Gastroesophageal sphincter (tissue), 4 donors: ENCODE data around the gene LRP1B. TPM values are rescaled to one million over a fixed set of nuclear protein-coding genes. Genes with fewer than 3 reads are reported as not detected.
"Not testable (repeated sequence)": the region's sequence is repeated elsewhere in the genome, so short reads cannot be mapped to it uniquely, and the experiment has no call there.

Experiments used
- ATAC-seq: fragments of 150-250 bp; one replicate; pipeline ENCODE4 v1.9.1; 2016; ENCODE audit warnings: mild to moderate bottlenecking, moderate library complexity
- H3K27ac ChIP-seq, 4 donors: fragments of 200-600 bp; sonication (generic) in 3 of 4; 1 replicate in 3 of 4; 2 replicates in 1 of 4; pipeline ENCODE4 v1.5.1; 2016 to 2019
- H3K27me3 ChIP-seq: fragments of 200-600 bp; sonication (generic); one replicate; pipeline ENCODE4 v1.5.1; 2019
- H3K36me3 ChIP-seq, 2 donors: fragments of 200-600 bp; sonication (generic); one replicate each; pipeline ENCODE4 v1.5.1; 2019; ENCODE audit warnings: control low read depth in 1 of 2
- H3K4me1 ChIP-seq, 3 donors: fragments of 200-600 bp; sonication (generic); 1 replicate in 2 of 3; 2 replicates in 1 of 3; pipeline ENCODE4 v1.5.1; 2016 to 2019; ENCODE audit warnings: control low read depth in 2 of 3
- H3K4me3 ChIP-seq, 2 donors: fragments of 200-600 bp; sonication (generic); one replicate each; pipeline ENCODE4 v1.5.1; 2019; ENCODE audit warnings: mild to moderate bottlenecking in 1 of 2, moderate library complexity in 1 of 2
- H3K9me3 ChIP-seq, 3 donors: fragments of 200-600 bp; sonication (generic); one replicate each; pipeline ENCODE4 v1.5.1; 2017 to 2019; ENCODE audit warnings: control low read depth in 2 of 3
- EP300 ChIP-seq: sonication (generic); formaldehyde crosslinking; IDR thresholded peaks from one replicate; pipeline ENCODE4 v1.6.1; 2017; ENCODE audit warnings: antibody characterized with exemption, mild to moderate bottlenecking
- POLR2A ChIP-seq, 2 donors: fragments of 450-650 bp; IDR thresholded peaks; one replicate each; pipeline ENCODE4 v1.6.1; 2017; ENCODE audit warnings: antibody characterized with exemption in 2 of 2, mild to moderate bottlenecking in 2 of 2, moderate library complexity in 1 of 2
- POLR2AphosphoS5 ChIP-seq: sonication (generic); formaldehyde crosslinking; IDR thresholded peaks from one replicate; pipeline ENCODE4 v1.6.1; 2017; ENCODE audit warnings: antibody characterized with exemption
- WGBS, 2 donors: methylation state at CpG; one replicate each; pipeline ENCODE4 v1.1.5; 2018; ENCODE audit warnings: low coverage in 1 of 2; 5-methylcytosine and 5-hydroxymethylcytosine counted together
- total RNA-seq, 4 donors: library from RNA; depleted of rRNA; stranded (reverse); fragments of >200 nt; gene quantifications; one replicate each; pipeline ENCODE4 v1.1.0, GENCODE V29; 2016
- TF ChIP-seq, protein P1 (sequence below), 4 experiments: fragments of 200-600 bp in 2 of 4; fragments of 450-650 bp in 2 of 4; sonication (generic) in 1 of 4; IDR thresholded peaks; one replicate each; pipeline ENCODE4 v1.5.1; 2017 to 2019; ENCODE audit warnings: antibody characterized with exemption in 4 of 4, mild to moderate bottlenecking in 2 of 4, moderate library complexity in 2 of 4

LRP1B gene
- total RNA-seq, 4 donors from 2014 or later: 0.27 to 20.7 (median 3.2) TPM

DNA sequence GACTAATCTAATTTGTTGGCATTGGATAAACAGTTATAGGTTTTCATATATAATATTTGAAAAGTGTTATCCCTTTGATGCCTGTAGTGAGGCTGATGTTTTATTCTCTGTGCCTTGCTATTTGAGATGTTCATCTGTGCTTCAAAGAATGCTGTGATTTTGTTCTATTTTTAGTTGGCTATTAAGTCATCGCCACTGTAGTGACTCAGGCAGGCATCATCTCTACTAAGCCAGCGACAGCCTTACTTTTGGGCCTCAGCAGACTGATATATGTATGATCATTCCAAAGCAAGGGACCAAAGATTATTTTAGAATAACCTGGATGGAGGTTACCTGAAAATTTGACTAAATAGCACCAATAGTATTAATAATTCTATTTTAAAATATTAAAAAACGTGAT, 1676.1 kb downstream of the LRP1B start:
- H3K36me3 ChIP-seq: no peaks in the 10 kb centered on the region
- no peak for TF ChIP-seq EP300
- TF ChIP-seq, protein P1, sequence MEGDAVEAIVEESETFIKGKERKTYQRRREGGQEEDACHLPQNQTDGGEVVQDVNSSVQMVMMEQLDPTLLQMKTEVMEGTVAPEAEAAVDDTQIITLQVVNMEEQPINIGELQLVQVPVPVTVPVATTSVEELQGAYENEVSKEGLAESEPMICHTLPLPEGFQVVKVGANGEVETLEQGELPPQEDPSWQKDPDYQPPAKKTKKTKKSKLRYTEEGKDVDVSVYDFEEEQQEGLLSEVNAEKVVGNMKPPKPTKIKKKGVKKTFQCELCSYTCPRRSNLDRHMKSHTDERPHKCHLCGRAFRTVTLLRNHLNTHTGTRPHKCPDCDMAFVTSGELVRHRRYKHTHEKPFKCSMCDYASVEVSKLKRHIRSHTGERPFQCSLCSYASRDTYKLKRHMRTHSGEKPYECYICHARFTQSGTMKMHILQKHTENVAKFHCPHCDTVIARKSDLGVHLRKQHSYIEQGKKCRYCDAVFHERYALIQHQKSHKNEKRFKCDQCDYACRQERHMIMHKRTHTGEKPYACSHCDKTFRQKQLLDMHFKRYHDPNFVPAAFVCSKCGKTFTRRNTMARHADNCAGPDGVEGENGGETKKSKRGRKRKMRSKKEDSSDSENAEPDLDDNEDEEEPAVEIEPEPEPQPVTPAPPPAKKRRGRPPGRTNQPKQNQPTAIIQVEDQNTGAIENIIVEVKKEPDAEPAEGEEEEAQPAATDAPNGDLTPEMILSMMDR (IDR thresholded peaks at IDR 0.05): no peak
- no peak for TF ChIP-seq POLR2A (IDR thresholded peaks at IDR 0.05)
- no peak for TF ChIP-seq POLR2AphosphoS5
- no peaks in the 10 kb centered on the region for H3K4me1 ChIP-seq
- H3K9me3 ChIP-seq: no peaks in the 10 kb centered on the region
- ATAC-seq: no peak
- WGBS, 2 donors: 41 to 67% methylated on average over 3 of the region's 3 CpGs
- H3K27me3 ChIP-seq: no peaks in the 10 kb centered on the region
- H3K27ac ChIP-seq: no peak overlapping the region
- no peak overlapping the region for H3K4me3 ChIP-seq

- ATAC-seq: no peak
- no peaks in the 10 kb centered on the region for H3K36me3 ChIP-seq
Observed at GRCh38 chr2:140451324-140451723, 1679.5 kb downstream of the LRP1B start.

DNA sequence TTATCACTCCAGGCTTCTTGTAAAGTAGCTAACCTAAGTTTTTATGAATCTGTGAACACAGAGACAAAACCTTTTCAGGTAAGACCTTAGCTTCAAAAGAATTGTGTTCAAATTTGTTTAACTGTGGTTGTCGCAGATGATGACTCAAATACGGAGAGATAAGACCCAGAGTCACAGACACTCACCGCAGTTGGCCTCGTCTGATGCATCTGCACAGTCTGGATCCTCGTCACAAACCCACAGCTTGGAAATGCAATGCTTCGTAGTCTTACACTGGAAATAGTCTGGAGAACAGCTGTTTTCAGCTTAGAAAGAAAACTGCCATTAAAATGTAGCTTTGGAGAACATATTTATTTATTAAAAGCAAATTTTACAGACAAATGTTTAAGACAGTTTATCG, 1688.5 kb downstream of the LRP1B start:
- H3K4me1 ChIP-seq: no peaks in the 10 kb centered on the region
- H3K27me3 ChIP-seq: no peaks in the 10 kb centered on the region
- no peak overlapping the region for H3K4me3 ChIP-seq
- 53 to 64% methylated on average over 3 to 6 of the region's 7 CpGs for WGBS, 2 donors
- H3K27ac ChIP-seq: no peak overlapping the region
- ATAC-seq: no peak
- H3K9me3 ChIP-seq: no peaks in the 10 kb centered on the region
- no peak for TF ChIP-seq POLR2A (IDR thresholded peaks at IDR 0.05)
- TF ChIP-seq EP300: no peak
- no peak for TF ChIP-seq POLR2AphosphoS5
- TF ChIP-seq, protein P1 (IDR thresholded peaks at IDR 0.05): no peak
- H3K36me3 ChIP-seq: no peaks in the 10 kb centered on the region

More at GRCh38 chr2:140451324-140451723, 1679.5 kb downstream of the LRP1B start:
- Histone ChIP-seq H3K4me3 (no peak overlapping the region), H3K4me1 (no peaks in the 10 kb centered on the region), H3K9me3 (no peaks in the 10 kb centered on the region), H3K27me3 (no peaks in the 10 kb centered on the region), H3K27ac (no peak overlapping the region)
- no peak for TF ChIP-seq EP300
- TF ChIP-seq POLR2A (IDR thresholded peaks at IDR 0.05): no peak
- TF ChIP-seq, protein P1 (IDR thresholded peaks at IDR 0.05): no peak
- TF ChIP-seq POLR2AphosphoS5: no peak

DNA sequence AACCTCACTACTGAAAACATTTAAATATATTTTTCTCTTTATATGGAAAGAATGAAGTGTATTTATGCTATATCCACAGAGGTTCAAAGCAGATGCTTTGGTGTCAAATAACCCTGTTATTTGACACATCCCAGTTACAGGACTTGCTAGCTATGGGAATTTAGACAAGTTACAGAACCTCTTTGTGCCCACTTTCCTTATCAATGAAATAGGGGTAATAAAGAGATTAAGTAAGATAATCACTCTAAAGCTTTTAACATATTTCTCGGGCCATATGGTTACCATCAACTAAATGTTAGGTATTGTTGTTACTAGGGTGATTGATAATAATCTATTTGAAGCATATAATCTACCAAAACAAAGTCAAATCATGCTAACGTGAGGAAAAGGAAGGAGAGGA, 1690.0 kb downstream of the LRP1B start:
- TF ChIP-seq POLR2AphosphoS5 (no peak), EP300 (no peak), POLR2A (IDR thresholded peaks at IDR 0.05) (no peak)
- TF ChIP-seq, protein P1 (IDR thresholded peaks at IDR 0.05): no peak
- Histone ChIP-seq H3K27ac (no peak overlapping the region), H3K27me3 (no peaks in the 10 kb centered on the region), H3K36me3 (no peaks in the 10 kb centered on the region), H3K4me3 (no peak overlapping the region), H3K9me3 (no peaks in the 10 kb centered on the region), H3K4me1 (no peaks in the 10 kb centered on the region)
- no peak for ATAC-seq
- WGBS, 2 donors: 20 to 22% methylated on average over 2 of the region's 2 CpGs

DNA sequence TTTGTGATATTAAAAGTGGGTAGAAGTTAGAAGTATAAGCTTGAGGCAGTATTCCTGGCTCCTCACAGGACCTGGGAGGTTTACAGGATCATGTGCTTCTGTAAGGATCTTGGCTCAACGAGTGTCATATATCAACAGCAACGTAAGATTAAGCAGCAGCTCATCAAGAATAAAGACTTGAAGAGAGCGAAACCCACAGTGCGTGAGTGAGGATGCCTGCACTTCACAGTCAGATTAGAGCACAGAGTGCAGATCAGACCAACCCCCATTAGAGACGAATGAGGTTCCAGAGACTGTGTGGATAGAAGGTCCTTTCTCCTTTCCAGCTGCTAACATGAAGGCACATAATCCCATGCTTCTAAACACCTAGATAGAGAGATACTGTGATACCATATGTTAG, 1693.9 kb downstream of the LRP1B start:
- H3K36me3 ChIP-seq: no peaks in the 10 kb centered on the region
- 37 to 52% methylated on average over 5 of the region's 5 CpGs for WGBS, 2 donors
- H3K9me3 ChIP-seq: no peaks in the 10 kb centered on the region
- no peaks in the 10 kb centered on the region for H3K27me3 ChIP-seq
- TF ChIP-seq POLR2A (IDR thresholded peaks at IDR 0.05) (no peak), EP300 (no peak), POLR2AphosphoS5 (no peak)
- TF ChIP-seq, protein P1 (IDR thresholded peaks at IDR 0.05): no peak
- no peak overlapping the region for H3K4me3 ChIP-seq
- no peak for ATAC-seq
- no peak overlapping the region for H3K27ac ChIP-seq
- H3K4me1 ChIP-seq: no peaks in the 10 kb centered on the region

GRCh38 chr2:140427033-140427432, 1703.8 kb downstream of the LRP1B start:
- 93% methylated on average over 6 to 18 of the region's 18 CpGs for WGBS, 2 donors
- not testable (repeated sequence) for H3K27ac ChIP-seq, H3K36me3 ChIP-seq, ATAC-seq, H3K4me1 ChIP-seq, H3K4me3 ChIP-seq, H3K9me3 ChIP-seq, H3K27me3 ChIP-seq
